Astrocyte (in vitro differentiated cells and primary cell): Measurements from ENCODE around the gene CDK5RAP2.

Experiments
- CTCF ChIP-seq: IDR thresholded peaks from 2 replicates; pipeline ENCODE4 v1.5.1; 2011; ENCODE audit warnings: low read depth, mild to moderate bottlenecking, inconsistent platforms, low read length, moderate library complexity; ENCODE audit not compliant: insufficient read depth
- EZH2 ChIP-seq: IDR thresholded peaks from 2 replicates; pipeline ENCODE4 v1.6.1; 2012; ENCODE audit warnings: mild to moderate bottlenecking, low read length, inconsistent platforms; ENCODE audit not compliant: insufficient read depth

GRCh38 chr9:120438111-120438510 lies 141.9 kb downstream of the CDK5RAP2 start:
- TF ChIP-seq CTCF (no peak), EZH2 (no peak)
